AG04450 (cell line): ENCODE data around the gene MAML3. TPM values are rescaled to one million over a fixed set of nuclear protein-coding genes. Genes with fewer than 3 reads are reported as not detected.

Source experiments
- CTCF ChIA-PET: fragments of 300-600, 350-600 bp; formaldehyde crosslinking; extraction: SDS; loops from one replicate; lab custom pipeline; 2022; ENCODE audit warnings: antibody characterized with exemption, inconsistent platforms; lab: Charles Lee
- POLR2A ChIA-PET: fragments of 350-600 bp; formaldehyde crosslinking; extraction: SDS; loops from one replicate; lab custom pipeline; 2021; ENCODE audit warnings: antibody characterized with exemption, inconsistent platforms; lab: Yijun Ruan, JAX
- DNase-seq: peaks from one replicate; pipeline ENCODE4 v3.0.0-alpha.2; 2011; ENCODE audit warnings: low read depth, low spot score
- H3K27ac ChIP-seq: one replicate; pipeline ENCODE4 v1.5.1; 2012; ENCODE audit warnings: low read depth, low read length, control low read depth
- H3K27me3 ChIP-seq: one replicate; pipeline ENCODE4 v1.6.0; 2012; ENCODE audit warnings: low read length; ENCODE audit not compliant: control insufficient read depth, insufficient read depth
- H3K4me3 ChIP-seq: 2 replicates; pipeline ENCODE4 v1.5.1; 2011; ENCODE audit warnings: mild to moderate bottlenecking, low read depth, low read length, control low read depth
- H3K9me3 ChIP-seq: 2 replicates; pipeline ENCODE4 v1.5.1; 2012; ENCODE audit warnings: low read length; ENCODE audit not compliant: control insufficient read depth, insufficient read depth
- CTCF ChIP-seq: IDR thresholded peaks from 2 replicates; pipeline ENCODE4 v1.5.1; 2011; ENCODE audit warnings: low read depth, low read length, control low read depth, inconsistent platforms
- polyA plus RNA-seq: library from polyadenylated mRNA; depleted of rRNA; stranded (reverse); fragments of >200 nt; gene quantifications from 2 replicates; pipeline ENCODE4 v1.2.3, GENCODE V29; 2011

Gene MAML3
- polyA plus RNA-seq, 1 experiment, result 4.1 TPM

GRCh38 chr4:140158365-140159030 lies 4.5 kb upstream of the MAML3 start:
- H3K4me3 ChIP-seq, result no peak overlapping the region
- no peak overlapping the region for H3K27ac ChIP-seq
- TF ChIP-seq CTCF, result no peak
- no peaks in the 10 kb centered on the region for H3K27me3 ChIP-seq
- ChIA-PET CTCF (interaction anchor here (0.9 to 1.4 kb wide), 5 partner anchors 9 to 502 kb away, joined by 3 to 10 read pairs (median 4); no protein-coding TSS in a partner anchor), POLR2A (interaction anchor here (1.8 kb wide), 1 partner anchor 79 kb away, joined by 4 read pairs; no protein-coding TSS in a partner anchor)
- DNase-seq, result no peak
- no peaks in the 10 kb centered on the region for H3K9me3 ChIP-seq

GRCh38 chr4:140157341-140157740 lies 3.4 kb upstream of the MAML3 start:
- ChIA-PET CTCF (interaction anchor here (1.4 kb wide), 1 partner anchor 501 kb away, joined by 3 read pairs; no protein-coding TSS in a partner anchor), POLR2A (interaction anchor here (1.8 kb wide), 1 partner anchor 81 kb away, joined by 4 read pairs; no protein-coding TSS in a partner anchor)
- TF ChIP-seq CTCF, result no peak
- Histone ChIP-seq H3K4me3 (no peak overlapping the region), H3K27ac (no peak overlapping the region), H3K27me3 (no peaks in the 10 kb centered on the region), H3K9me3 (no peaks in the 10 kb centered on the region; the same call in 1 of the 2 replicates)
- no peak for DNase-seq

- DNase-seq, result no peak
- H3K4me3 ChIP-seq, result no peak overlapping the region
- no peak overlapping the region for H3K27ac ChIP-seq
- CTCF ChIA-PET, result no interaction called here
- H3K27me3 ChIP-seq, result no peaks in the 10 kb centered on the region
- POLR2A ChIA-PET, result no interaction called here
- H3K9me3 ChIP-seq, result no peaks in the 10 kb centered on the region; the same call in 1 of the 2 replicates
- no peak for TF ChIP-seq CTCF
Observed at GRCh38 chr4:140156529-140157171, 2.7 kb upstream of the MAML3 start.

GRCh38 chr4:140154572-140154891 lies 548 bp upstream of the MAML3 start:
- H3K9me3 ChIP-seq, result no peaks in the 10 kb centered on the region; the same call in 1 of the 2 replicates
- no peak for DNase-seq
- H3K27ac ChIP-seq, result peak overlapping the region; percentile 70
- CTCF ChIA-PET, result no interaction called here
- no peak for TF ChIP-seq CTCF
- no peaks in the 10 kb centered on the region for H3K27me3 ChIP-seq
- H3K4me3 ChIP-seq, result peak overlapping the region; percentile 70
- POLR2A ChIA-PET, result interaction anchor here (0.6 to 3.0 kb wide), 7 partner anchors 51 to 110 kb away, joined by 3 to 13 read pairs (median 3); no protein-coding TSS in a partner anchor

- no peak for DNase-seq
- CTCF ChIA-PET, result interaction anchor here (0.6 to 0.8 kb wide), 4 partner anchors 101 to 1052 kb away, joined by 3 read pairs; no protein-coding TSS in a partner anchor
- Histone ChIP-seq H3K27ac (peak overlapping the region; percentile 34), H3K4me3 (peak overlapping the region; percentile 70), H3K9me3 (no peaks in the 10 kb centered on the region; the same call in 1 of the 2 replicates), H3K27me3 (no peaks in the 10 kb centered on the region)
- no peak for TF ChIP-seq CTCF
- POLR2A ChIA-PET, result interaction anchor here (0.6 to 3.0 kb wide), 7 partner anchors 54 to 1123 kb away, joined by 3 to 13 read pairs (median 3); no protein-coding TSS in a partner anchor
Observed at GRCh38 chr4:140153419-140153717, 616 bp downstream of the MAML3 start.
